Thyroid gland (tissue), 4 donors: ENCODE data around the gene FLRT3. TPM values are rescaled to one million over a fixed set of nuclear protein-coding genes. Genes with fewer than 3 reads are reported as not detected.

ENCODE experiments used
- DNase-seq, 2 donors: peaks; one replicate each; pipeline ENCODE4 v3.0.0-alpha.2; 2019
- H3K27ac ChIP-seq, 3 donors: fragments of 200-600 bp; sonication (generic); 1 replicate in 2 of 3; 2 replicates in 1 of 3; pipeline ENCODE4 v1.5.1; 2016 to 2019; ENCODE audit warnings: mild to moderate bottlenecking in 1 of 3, moderate library complexity in 1 of 3
- H3K27me3 ChIP-seq: fragments of 200-600 bp; sonication (generic); one replicate; pipeline ENCODE4 v1.5.1; 2019
- H3K36me3 ChIP-seq, 2 donors: fragments of 200-600 bp; sonication (generic); one replicate each; pipeline ENCODE4 v1.5.1; 2016 to 2019
- H3K4me1 ChIP-seq, 2 donors: fragments of 200-600 bp; sonication (generic); one replicate each; pipeline ENCODE4 v1.5.1; 2017 to 2019
- H3K4me3 ChIP-seq, 3 donors: fragments of 200-600 bp; sonication (generic); replicated peaks in 1 of 3; 1 replicate in 2 of 3; 2 replicates in 1 of 3; pipeline ENCODE4 v1.5.1; 2016; ENCODE audit warnings: mild to moderate bottlenecking in 1 of 3
- H3K9me3 ChIP-seq: fragments of 200-600 bp; sonication (generic); one replicate; pipeline ENCODE4 v1.5.1; 2017
- POLR2A ChIP-seq, 2 donors: fragments of 450-650 bp; IDR thresholded peaks; one replicate each; pipeline ENCODE4 v1.6.1; 2017; ENCODE audit warnings: antibody characterized with exemption in 2 of 2, mild to moderate bottlenecking in 2 of 2, moderate library complexity in 1 of 2
- WGBS, 2 donors: methylation state at CpG; one replicate each; pipeline ENCODE4 v1.1.5; 2017; 5-methylcytosine and 5-hydroxymethylcytosine counted together
- intact Hi-C: fragments of 100-400 bp; cut with DNase I; formaldehyde crosslinking; loops from one replicate; pipeline ENCODE4 v1.15.1; 2023
- small RNA-seq: library from RNA; depleted of rRNA; stranded (forward); fragments of <200 nt; gene quantifications from one replicate; pipeline ENCODE3, GENCODE V24; 2016
- total RNA-seq, 4 donors: library from RNA; depleted of rRNA; stranded (reverse); fragments of >200 nt; gene quantifications; one replicate each; pipeline ENCODE4 v1.2.3, GENCODE V29; 2016
- TF ChIP-seq, protein P1 (sequence below), 6 experiments: fragments of 200-600 bp in 3 of 6; fragments of 450-650 bp in 3 of 6; sonication (generic) in 3 of 6; IDR thresholded peaks; one replicate each; pipeline ENCODE4 v1.5.1; 2016 to 2019; ENCODE audit warnings: antibody characterized with exemption in 6 of 6, mild to moderate bottlenecking in 2 of 6, inconsistent platforms in 1 of 6, moderate library complexity in 1 of 6

The FLRT3 gene
- total RNA-seq, 4 donors from 2014 or later: 12.0 to 31.4 (median 16.2) TPM

- no peaks in the 10 kb centered on the region for H3K27me3 ChIP-seq
- H3K4me1 ChIP-seq: no peaks in the 10 kb centered on the region
- no peak overlapping the region for H3K27ac ChIP-seq
- no peak overlapping the region for H3K4me3 ChIP-seq
- DNase-seq: no peak
- H3K36me3 ChIP-seq: no peaks in the 10 kb centered on the region
- TF ChIP-seq POLR2A (IDR thresholded peaks at IDR 0.05): no peak
- TF ChIP-seq, protein P1, sequence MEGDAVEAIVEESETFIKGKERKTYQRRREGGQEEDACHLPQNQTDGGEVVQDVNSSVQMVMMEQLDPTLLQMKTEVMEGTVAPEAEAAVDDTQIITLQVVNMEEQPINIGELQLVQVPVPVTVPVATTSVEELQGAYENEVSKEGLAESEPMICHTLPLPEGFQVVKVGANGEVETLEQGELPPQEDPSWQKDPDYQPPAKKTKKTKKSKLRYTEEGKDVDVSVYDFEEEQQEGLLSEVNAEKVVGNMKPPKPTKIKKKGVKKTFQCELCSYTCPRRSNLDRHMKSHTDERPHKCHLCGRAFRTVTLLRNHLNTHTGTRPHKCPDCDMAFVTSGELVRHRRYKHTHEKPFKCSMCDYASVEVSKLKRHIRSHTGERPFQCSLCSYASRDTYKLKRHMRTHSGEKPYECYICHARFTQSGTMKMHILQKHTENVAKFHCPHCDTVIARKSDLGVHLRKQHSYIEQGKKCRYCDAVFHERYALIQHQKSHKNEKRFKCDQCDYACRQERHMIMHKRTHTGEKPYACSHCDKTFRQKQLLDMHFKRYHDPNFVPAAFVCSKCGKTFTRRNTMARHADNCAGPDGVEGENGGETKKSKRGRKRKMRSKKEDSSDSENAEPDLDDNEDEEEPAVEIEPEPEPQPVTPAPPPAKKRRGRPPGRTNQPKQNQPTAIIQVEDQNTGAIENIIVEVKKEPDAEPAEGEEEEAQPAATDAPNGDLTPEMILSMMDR (IDR thresholded peaks at IDR 0.05): no peak
- WGBS, 2 donors: 90% methylated on average over 3 of the region's 3 CpGs
- no peaks in the 10 kb centered on the region for H3K9me3 ChIP-seq
- intact Hi-C loops: no loop called here
Observed at GRCh38 chr20:14288341-14289330, 48.8 kb downstream of the FLRT3 start.

DNA sequence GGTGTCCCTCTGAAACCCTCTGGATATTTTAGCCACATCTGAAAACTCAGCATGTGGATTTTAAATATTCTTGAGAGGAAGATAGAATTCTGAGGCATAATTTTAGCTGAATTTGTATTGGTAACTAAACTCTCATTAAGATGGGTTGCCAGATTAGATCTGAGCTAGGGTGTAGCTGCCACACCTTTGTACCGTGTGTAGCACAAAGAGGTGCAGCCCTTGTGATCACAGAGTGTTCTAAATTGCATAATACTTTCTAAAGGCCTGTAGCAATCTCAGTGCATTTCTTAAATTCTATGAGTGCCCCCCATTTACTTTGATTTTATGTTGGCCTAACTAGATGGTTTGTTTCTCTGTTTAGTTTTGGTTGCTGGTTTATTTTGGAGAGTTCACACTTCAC is 53.0 kb downstream of the FLRT3 start:
- H3K9me3 ChIP-seq: no peaks in the 10 kb centered on the region

DNA sequence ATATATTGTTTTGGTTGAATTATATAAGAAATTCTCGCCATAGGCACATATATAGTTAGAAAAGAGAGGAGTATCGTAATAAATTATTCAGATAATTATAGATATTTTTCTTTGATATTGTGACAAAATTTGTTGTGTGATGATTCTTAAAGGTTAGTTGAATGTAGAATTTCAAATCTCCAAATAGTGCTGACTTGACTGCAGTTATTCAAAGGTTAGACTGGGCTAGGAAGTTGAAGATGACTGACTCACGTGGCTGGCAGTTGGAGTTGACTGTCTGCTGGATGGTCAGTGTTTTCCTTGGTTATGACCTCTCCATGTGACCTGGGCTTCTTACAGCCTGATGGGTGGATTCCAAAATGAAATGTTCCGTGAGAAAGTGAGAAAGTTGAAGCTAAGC is 55.3 kb downstream of the FLRT3 start:
- WGBS, 2 donors: 92 to 93% methylated on average over 4 of the region's 4 CpGs
- Histone ChIP-seq H3K4me1 (no peaks in the 10 kb centered on the region), H3K27me3 (no peaks in the 10 kb centered on the region), H3K4me3 (no peak overlapping the region), H3K27ac (no peak overlapping the region), H3K36me3 (no peaks in the 10 kb centered on the region), H3K9me3 (no peaks in the 10 kb centered on the region)
- TF ChIP-seq, protein P1 (IDR thresholded peaks at IDR 0.05): no peak
- no peak for DNase-seq
- intact Hi-C loops: no loop called here

More for the DNA sequence above, 53.0 kb downstream of the FLRT3 start:
- Histone ChIP-seq H3K27me3 (no peaks in the 10 kb centered on the region), H3K4me1 (no peaks in the 10 kb centered on the region), H3K36me3 (no peaks in the 10 kb centered on the region), H3K4me3 (no peak overlapping the region), H3K27ac (no peak overlapping the region)
- no peak for DNase-seq
- intact Hi-C loops: no loop called here
- WGBS, 2 donors: 92 to 94% methylated on average over 1 of the region's 1 CpG
- TF ChIP-seq, protein P1 (IDR thresholded peaks at IDR 0.05): no peak
- no peak for TF ChIP-seq POLR2A (IDR thresholded peaks at IDR 0.05)

Small RNA genes within 50 kb of the gene (small RNA-seq; reads per million reads assigned to genes)
- not detected for gene RNU6-228P
